Vagina (tissue), 2 donors: Measurements from ENCODE around the gene DENND1A.

Experiments used
- CTCF ChIP-seq, 3 experiments: fragments of 450-650 bp in 2 of 3; fragments of 200-600 bp in 1 of 3; sonication (generic) in 1 of 3; IDR thresholded peaks; one replicate each; pipeline ENCODE4 v1.5.1; 2017 to 2019; ENCODE audit warnings: antibody characterized with exemption in 3 of 3, mild to moderate bottlenecking in 2 of 3, moderate library complexity in 2 of 3
- POLR2AphosphoS5 ChIP-seq, 2 donors: sonication (generic); formaldehyde crosslinking; IDR thresholded peaks; one replicate each; pipeline ENCODE4 v1.9.0; 2017; ENCODE audit warnings: antibody characterized with exemption in 2 of 2, mild to moderate bottlenecking in 2 of 2, low read depth in 1 of 2; ENCODE audit not compliant: insufficient read depth in 1 of 2

GRCh38 chr9:123943671-123944070, 13.7 kb upstream of the DENND1A start:
- no peak for TF ChIP-seq POLR2AphosphoS5 (IDR thresholded peaks at IDR 0.05; ENCODE audit: insufficient read depth in 1 of 2, low read depth in 1 of 2)
- no peak for TF ChIP-seq CTCF (IDR thresholded peaks at IDR 0.05)
